ENCODE results near the gene GALNT14.

GRCh38 chr2:31122133-31122532, 16.1 kb downstream of the GALNT14 start:
- TF ChIP-seq, protein P1, sequence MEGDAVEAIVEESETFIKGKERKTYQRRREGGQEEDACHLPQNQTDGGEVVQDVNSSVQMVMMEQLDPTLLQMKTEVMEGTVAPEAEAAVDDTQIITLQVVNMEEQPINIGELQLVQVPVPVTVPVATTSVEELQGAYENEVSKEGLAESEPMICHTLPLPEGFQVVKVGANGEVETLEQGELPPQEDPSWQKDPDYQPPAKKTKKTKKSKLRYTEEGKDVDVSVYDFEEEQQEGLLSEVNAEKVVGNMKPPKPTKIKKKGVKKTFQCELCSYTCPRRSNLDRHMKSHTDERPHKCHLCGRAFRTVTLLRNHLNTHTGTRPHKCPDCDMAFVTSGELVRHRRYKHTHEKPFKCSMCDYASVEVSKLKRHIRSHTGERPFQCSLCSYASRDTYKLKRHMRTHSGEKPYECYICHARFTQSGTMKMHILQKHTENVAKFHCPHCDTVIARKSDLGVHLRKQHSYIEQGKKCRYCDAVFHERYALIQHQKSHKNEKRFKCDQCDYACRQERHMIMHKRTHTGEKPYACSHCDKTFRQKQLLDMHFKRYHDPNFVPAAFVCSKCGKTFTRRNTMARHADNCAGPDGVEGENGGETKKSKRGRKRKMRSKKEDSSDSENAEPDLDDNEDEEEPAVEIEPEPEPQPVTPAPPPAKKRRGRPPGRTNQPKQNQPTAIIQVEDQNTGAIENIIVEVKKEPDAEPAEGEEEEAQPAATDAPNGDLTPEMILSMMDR (IDR thresholded peaks at IDR 0.05): no peak
- no peak for TF ChIP-seq POLR2A (IDR thresholded peaks at IDR 0.05)

Measured in adrenal gland (tissue), 5 donors.